GM15510 (cell line): ENCODE data around the gene CD163.

Experiments
- POLR2A ChIP-seq: IDR thresholded peaks from 3 replicates; pipeline ENCODE4 v1.6.1; 2011; ENCODE audit warnings: borderline replicate concordance; ENCODE audit not compliant: insufficient read length; ENCODE audit errors: extremely low read depth

The CD163 gene

DNA sequence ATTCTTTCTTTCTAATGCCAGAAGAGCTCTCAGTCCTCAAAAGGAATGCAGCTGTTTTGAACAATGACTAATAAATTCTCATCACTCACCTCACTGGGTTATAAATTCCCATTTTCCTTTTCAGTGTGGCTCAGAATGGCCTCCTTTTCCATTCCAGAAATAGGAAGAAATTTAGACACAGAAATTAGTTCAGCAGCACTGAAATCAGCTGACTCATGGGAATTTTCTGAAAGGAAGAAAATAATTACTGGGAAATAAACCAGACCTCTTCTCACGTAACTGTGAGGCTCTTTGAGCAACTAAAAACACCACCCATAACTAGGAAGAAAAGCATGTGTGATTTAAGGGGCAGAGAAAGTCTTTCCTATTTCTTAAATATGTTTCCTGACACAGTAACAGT lies 23.8 kb downstream of the CD163 start:
- no peak for TF ChIP-seq POLR2A

DNA sequence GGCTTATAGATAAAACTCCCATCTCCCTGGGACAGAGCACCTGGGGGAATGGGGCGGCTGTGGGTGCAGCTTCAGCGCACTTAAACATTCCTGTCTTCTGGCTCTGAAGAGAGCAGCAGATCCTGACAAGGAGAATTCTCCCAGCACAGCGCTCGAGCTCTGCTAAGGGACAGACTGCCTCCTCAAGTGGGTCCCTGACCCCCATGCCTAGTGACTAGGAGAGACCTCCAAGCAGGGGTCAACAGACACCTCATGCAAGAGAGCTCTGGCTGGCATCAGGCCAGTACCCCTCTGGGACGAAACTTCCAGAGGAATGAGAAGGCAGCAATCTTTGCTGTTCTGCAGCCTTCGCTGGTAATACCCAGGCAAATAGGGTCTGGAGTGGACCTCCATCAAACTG lies 31.5 kb downstream of the CD163 start:
- TF ChIP-seq POLR2A, result no peak

DNA sequence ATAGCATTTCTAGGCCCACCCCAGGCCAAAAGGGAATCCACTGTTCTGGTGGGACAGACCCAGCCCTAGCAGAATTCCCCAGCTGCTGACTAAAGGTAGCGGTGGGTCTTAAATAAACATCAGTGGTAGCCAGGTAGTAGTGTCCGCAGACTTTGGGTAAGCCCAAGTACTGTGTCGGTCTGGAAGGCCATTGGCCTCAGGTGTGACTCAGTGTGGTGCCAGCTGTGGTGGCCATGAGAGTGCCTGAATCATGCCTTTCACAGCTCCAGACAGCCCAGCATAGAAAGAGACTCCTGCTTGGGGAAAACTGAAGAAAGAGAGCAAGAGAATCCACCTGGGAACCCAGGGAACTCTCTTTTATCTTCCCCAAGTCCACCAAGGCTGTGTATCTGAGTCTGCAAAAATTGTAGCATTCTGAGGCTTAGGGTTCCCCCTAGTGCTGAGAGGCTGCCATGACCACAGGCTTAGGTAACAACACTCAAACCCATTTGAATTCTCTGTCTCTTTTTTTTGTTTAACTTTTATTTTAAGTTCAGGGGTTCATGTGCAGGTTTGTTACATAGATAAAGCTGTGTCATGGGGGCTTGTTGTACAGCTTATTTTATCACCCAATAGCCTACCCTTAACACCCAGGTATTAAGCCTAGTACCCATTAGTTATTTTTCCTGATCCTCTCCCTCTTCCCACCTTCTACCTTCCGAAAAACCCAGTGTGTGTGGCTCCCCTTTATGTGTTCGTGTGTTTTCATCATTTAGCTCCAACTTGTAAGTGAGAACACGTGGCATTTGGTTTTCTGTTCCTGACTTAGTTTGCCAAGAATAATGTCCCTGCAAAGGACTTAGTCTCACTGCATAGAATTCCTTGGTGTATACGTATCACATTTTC lies 43.0 kb downstream of the CD163 start:
- no peak for TF ChIP-seq POLR2A

DNA sequence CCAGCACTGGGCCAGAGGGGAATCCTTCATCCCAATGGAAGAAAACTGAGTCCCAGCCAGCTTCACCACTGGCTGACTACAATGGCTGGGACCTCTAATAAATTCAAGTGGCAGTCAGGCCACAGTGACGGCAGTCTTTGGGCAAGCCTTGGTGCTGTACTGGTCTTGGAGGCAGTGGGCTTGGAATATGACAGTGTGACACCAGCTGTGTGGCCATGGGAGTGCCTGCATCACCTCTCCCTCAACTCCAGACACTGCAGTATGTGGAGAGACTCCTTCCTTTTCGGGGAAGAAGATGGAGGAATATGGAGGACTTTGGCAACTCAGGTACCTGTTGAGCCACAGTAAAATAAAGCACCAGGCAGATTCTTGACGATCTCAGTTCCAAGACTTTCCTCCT lies 43.6 kb downstream of the CD163 start:
- TF ChIP-seq POLR2A, result no peak

DNA sequence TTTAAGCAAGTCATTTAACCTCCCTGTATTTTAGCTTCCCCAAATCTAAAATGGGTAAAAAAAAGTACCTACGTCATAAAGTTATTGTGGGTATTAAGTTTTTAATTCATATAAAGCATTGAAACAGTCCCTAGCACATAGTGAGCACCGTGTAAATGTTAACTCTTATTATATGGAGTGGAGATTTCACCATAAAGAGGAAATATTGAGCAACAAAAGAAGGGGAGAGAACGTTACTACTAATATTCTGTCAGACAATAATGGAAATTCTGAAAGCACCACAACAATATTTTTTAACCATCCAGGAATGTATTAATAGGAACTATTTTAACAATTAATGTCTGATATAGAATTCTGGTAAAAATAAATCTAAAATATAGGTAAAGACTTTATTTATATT lies 51.8 kb downstream of the CD163 start:
- no peak for TF ChIP-seq POLR2A

DNA sequence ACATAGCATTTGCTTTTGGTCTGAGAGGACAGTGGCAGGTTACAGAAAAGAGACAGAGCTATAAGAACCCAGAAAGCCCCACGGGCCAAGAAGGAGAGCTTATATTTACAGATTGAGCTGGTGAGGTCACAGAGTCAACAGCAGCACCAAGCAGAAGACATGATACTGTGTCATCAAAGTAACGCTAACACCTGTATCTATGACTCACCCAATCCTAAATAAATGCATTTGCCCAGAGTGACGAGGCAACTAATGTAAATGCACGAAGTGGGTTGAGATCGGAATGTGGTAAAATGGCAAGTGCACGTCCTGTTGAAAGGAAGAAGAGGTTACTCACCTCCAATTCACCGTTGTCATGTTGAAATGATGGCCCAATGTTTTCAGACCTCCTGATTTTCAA lies 52.9 kb downstream of the CD163 start:
- no peak for TF ChIP-seq POLR2A

DNA sequence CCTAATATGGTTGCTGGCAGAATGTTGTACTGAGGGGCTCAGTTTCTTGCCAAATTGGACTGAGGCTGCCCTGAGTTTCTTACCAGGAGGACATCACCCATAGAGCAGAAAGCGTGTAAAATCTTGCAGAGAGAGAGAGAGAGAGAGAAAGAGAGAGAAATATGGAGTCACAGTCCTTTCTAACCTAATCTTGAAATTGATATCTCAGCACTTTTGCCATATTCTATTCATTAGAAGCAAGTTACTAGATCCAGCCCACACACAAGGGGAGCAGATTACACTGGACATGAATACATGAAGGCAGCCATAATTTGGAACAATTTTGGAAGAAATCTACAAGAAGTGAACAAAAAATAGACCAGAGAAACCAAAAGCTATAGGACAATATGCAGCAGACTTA lies 55.5 kb downstream of the CD163 start:
- no peak for TF ChIP-seq POLR2A

DNA sequence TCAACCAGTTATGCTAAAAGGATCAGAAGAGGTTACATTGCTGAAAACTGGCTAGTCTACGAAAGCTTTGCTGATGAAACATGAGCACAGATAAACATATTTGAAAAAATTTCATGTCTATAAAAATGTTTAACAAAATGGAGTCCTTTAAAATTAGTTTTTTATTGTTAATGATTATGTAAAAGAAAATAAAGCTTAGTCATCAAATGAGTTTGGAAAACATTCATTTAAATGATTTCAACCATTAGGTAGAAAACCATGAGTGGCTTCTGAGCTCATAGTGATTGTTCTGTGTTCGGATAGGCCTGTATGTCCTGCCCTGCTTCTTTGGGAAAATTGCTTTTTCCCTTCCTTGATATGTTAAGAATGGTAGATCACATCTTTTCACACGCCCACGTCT lies 59.0 kb downstream of the CD163 start:
- no peak for TF ChIP-seq POLR2A

DNA sequence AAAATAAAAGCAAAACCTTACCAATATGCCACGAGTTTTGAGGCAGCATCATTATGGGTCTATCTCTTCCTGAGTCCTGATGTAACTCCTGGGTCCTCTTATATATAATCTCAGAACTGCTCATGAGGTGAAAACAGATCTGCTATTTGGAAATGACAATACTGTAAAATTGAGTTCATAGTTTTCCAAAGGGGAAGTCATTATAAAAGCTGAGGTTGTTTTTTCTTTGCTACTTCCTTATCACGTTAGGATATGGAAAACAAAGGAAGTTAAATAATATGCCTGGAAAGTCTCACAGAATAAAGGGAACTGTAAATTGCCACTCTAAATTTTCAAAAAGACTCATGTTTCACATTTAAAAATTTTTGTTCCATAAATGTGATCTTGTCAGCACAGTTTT lies 59.5 kb downstream of the CD163 start, which contains the start of gene CD163L1:
CD163L1 (minus strand) TSS at position 78 of the 400 bp plus-strand sequence; CDS start at position 52, 26 bp downstream.
- no peak for TF ChIP-seq POLR2A

DNA sequence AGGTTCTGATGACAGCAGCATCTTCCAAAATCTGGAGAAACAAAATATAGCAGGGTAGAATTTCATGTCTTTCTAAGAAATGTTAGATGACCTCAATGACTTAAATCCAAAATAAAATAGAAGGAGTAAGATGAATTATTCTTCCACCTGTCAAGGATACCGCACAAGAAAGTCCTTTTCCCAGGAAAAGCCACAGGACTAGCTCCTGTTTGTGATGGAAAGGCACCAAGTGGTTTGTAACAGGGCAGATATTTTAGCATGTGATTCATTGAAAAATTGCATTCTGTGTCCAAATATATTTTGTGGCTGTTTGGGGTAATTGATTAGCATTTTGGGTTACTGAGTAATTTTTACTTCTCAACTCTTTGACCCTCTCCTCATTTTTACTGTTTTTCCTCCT lies 62.4 kb downstream of the CD163 start:
- no peak for TF ChIP-seq POLR2A

DNA sequence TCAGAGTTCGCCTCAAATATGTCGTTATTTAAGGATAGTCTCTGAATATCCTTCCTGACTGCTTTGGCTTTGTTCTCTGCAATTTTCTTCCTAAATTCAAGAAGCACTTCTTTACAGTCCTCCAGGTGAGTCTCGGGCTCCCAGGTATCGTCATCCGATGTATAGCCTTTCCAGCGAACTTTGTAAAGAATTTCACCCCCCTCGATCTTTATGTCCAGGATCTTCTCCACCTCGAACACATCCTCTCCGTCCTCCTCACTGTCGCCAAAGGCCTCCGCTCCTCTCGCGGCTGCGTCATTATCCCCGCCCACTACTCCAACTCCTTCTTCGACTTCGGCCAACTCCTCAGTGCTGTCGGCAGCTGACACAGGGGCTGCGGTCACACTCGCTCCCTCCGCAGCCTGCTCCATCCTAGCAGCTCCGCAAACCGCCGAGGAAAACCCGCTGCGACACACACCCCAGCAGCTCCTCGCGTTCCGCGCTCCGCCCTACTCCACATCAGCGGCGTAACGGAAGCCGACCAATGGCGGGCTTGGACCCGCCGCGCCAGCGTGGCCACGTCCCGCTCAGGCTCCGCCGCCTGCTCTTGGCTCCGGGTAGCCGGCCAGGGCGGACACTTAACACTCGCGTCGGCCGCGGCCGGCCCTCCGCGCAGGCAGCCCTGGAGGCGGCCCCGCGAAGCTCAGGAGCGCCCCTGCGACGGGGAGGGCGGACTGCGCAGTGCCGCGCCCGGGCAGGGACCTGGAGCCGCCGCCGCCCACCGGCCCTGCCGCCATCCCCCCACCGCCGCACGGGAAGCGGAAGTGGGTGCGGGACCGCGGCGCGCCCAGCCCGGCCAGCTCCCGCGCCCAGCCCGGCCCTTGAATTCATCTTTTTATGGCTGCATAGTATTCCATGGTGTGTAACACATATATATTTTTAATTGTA lies 63.7 kb downstream of the CD163 start:
- TF ChIP-seq POLR2A, result no peak

DNA sequence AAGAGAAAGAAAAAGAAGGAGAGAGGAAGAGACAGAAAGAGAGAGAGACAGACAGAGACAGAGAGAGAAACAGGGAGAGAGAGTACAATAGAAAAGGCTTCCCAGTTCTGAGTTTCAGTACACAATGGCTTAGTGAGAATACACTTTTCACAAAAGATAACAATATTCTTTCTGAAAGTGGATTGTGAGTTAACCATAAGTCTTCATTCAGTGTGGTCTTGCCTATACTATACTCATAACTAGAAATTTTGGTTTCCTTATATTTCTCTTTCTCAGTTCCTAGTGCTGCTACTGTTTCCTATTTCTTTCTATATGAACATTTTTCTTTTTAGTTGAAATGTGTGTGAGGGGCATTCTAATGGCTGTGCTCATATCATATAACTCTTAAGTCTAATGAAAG lies 68.9 kb downstream of the CD163 start:
- no peak for TF ChIP-seq POLR2A

DNA sequence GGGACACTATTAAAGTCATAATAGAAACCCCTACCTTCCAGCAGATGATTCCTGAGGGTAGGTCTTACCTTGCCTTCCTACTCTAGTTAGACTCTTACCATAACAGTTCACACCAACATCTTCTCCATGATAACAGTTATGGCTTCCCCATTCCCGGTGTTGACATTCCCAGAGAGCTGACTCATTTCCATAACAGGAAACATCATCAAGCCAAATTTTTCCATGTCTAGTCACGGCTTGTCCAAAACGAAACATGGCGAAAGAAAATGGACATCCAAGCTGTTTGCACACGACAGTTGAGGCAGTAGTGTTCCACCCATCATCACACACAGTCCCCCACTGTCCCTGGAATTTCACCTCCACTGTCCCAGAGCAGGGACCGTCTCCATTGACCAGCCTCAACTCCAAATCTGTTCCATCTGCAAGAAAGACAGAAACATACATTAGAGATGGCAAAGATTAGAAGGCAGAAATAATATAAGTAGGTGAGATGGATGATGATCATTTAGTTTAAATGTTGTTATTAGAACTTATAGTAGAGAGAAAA lies 70.2 kb downstream of the CD163 start:
- TF ChIP-seq POLR2A, result no peak

DNA sequence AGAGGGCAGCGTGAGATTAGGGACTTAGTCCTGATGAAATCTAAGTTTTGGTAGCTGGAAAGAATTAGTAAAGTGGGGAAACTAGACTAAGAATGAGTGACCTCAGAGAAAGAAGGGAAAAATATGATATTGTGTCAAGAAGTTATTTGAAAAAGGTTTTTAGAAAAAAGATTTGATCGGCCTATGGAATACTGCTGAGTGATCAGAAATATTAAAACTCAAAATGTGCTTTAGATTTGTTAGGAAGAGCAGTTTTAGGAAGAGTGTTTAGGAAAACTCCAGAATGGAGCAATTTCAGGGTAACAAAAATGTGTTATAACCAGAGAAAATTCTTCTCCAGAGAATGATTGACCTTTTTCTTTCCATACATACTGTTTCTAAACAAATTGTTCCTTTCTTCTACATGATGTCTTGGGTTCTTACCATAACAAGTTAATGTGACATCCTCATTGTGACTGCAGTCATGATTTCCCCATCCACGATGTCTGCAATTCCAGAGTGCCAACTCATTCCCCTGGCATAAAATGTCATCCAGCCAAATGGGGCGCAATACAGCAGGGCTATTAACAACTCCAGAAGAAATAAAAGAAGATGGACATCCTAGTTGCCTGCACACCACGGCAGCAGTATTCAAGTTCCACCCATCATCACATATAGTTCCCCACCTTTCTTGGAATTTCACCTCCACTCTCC lies 71.4 kb downstream of the CD163 start:
- TF ChIP-seq POLR2A, result no peak
